GM23248 (cell line): ENCODE results near the gene CAVIN2.

Experiments
- EZH2 ChIP-seq: fragments of 200-600 bp; sonication (generic); IDR thresholded peaks from 2 replicates; pipeline ENCODE4 v1.6.1; 2018; ENCODE audit warnings: antibody characterized with exemption, mild to moderate bottlenecking; ENCODE audit not compliant: insufficient read depth, poor library complexity, severe bottlenecking
- EZH2phosphoT487 ChIP-seq: fragments of 200-600 bp; sonication (generic); IDR thresholded peaks from 2 replicates; pipeline ENCODE4 v1.6.1; 2018; ENCODE audit warnings: antibody characterized with exemption, moderate library complexity, mild to moderate bottlenecking, low read depth; ENCODE audit not compliant: insufficient read depth

GRCh38 chr2:191885650-191886049 lies 38.8 kb upstream of the CAVIN2 start:
- TF ChIP-seq EZH2phosphoT487 (no peak), EZH2 (no peak)
